Measurements from ENCODE around the gene ARHGAP28. TPM values are rescaled to one million over a fixed set of nuclear protein-coding genes. Genes with fewer than 3 reads are reported as not detected.

The ARHGAP28 gene
- total RNA-seq, 1 experiment from 2014 or later = not detected

- no peaks in the 10 kb centered on the region for H3K27me3 ChIP-seq (replicated peaks; ENCODE audit: insufficient read depth, low read depth, low read length, poor library complexity)
- no peak overlapping the region for H3K27ac ChIP-seq (ENCODE audit: low read depth, low read length, poor library complexity, severe bottlenecking)
- CTCF ChIA-PET = no interaction called here
- no TSS peak for BruUV-seq (replicated peaks)
- no peak for DNase-seq (ENCODE audit: low spot score)
- intact Hi-C loops (cut with micrococcal nuclease; ENCODE audit: unreplicated experiment) = no loop called here
- H3K4me1 ChIP-seq (ENCODE audit: insufficient read depth, low read length, poor library complexity, severe bottlenecking) = no peaks in the 10 kb centered on the region
- POLR2A ChIA-PET (ENCODE audit: low non-redundant PET) = no interaction called here
- no peaks in the 10 kb centered on the region for H3K36me3 ChIP-seq (ENCODE audit: insufficient read depth, low read length, poor library complexity, severe bottlenecking)
- no peak for TF ChIP-seq EZH2 (IDR thresholded peaks at IDR 0.05; ENCODE audit: borderline replicate concordance, low read depth, low read length, poor library complexity, severe bottlenecking)
- no peak overlapping the region for H3K4me3 ChIP-seq (ENCODE audit: low read depth, low read length, poor library complexity, severe bottlenecking)
- no peaks in the 10 kb centered on the region for H3K9me3 ChIP-seq (ENCODE audit: low read depth, low read length, poor library complexity, severe bottlenecking)
These were observed 146.2 kb downstream of the ARHGAP28 start for GRCh38 chr18:6875749-6876148.

DNA sequence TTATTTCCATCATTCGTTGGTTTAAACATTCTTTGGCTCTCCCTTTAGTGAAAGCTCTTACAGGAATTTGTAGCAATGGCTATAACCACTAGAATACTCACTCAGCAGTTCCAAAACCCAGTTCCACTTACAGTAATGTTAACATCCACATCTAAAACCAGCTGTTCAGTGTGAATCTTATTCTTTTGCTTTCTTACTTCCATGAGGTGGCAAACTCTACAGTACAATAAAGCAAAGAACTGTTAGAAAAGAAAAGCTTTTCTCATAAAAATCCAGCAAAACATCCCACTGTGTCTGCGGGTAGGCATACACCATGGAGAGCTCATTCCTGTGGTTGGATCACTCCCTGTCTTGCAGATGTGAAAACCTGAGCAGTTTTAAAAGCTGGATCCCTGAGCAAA is 147.1 kb downstream of the ARHGAP28 start:
- intact Hi-C loops (cut with micrococcal nuclease; ENCODE audit: unreplicated experiment) = no loop called here
- no peaks in the 10 kb centered on the region for H3K36me3 ChIP-seq (ENCODE audit: insufficient read depth, low read length, poor library complexity, severe bottlenecking)
- ChIA-PET CTCF (no interaction called here), POLR2A (ENCODE audit: low non-redundant PET) (no interaction called here)
- TF ChIP-seq, protein P1, sequence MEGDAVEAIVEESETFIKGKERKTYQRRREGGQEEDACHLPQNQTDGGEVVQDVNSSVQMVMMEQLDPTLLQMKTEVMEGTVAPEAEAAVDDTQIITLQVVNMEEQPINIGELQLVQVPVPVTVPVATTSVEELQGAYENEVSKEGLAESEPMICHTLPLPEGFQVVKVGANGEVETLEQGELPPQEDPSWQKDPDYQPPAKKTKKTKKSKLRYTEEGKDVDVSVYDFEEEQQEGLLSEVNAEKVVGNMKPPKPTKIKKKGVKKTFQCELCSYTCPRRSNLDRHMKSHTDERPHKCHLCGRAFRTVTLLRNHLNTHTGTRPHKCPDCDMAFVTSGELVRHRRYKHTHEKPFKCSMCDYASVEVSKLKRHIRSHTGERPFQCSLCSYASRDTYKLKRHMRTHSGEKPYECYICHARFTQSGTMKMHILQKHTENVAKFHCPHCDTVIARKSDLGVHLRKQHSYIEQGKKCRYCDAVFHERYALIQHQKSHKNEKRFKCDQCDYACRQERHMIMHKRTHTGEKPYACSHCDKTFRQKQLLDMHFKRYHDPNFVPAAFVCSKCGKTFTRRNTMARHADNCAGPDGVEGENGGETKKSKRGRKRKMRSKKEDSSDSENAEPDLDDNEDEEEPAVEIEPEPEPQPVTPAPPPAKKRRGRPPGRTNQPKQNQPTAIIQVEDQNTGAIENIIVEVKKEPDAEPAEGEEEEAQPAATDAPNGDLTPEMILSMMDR (conservative IDR thresholded peaks at IDR 0.05; ENCODE audit: low read depth, low read length) = no peak
- TF ChIP-seq EZH2 (IDR thresholded peaks at IDR 0.05; ENCODE audit: borderline replicate concordance, low read depth, low read length, poor library complexity, severe bottlenecking) = no peak
- no peak overlapping the region for H3K27ac ChIP-seq (ENCODE audit: low read depth, low read length, poor library complexity, severe bottlenecking)
- BruUV-seq (replicated peaks) = no TSS peak
- no peaks in the 10 kb centered on the region for H3K27me3 ChIP-seq (replicated peaks; ENCODE audit: insufficient read depth, low read depth, low read length, poor library complexity)
- DNase-seq (ENCODE audit: low spot score) = no peak
- no peaks in the 10 kb centered on the region for H3K9me3 ChIP-seq (ENCODE audit: low read depth, low read length, poor library complexity, severe bottlenecking)
- H3K4me1 ChIP-seq (ENCODE audit: insufficient read depth, low read length, poor library complexity, severe bottlenecking) = no peaks in the 10 kb centered on the region
- no peak overlapping the region for H3K4me3 ChIP-seq (ENCODE audit: low read depth, low read length, poor library complexity, severe bottlenecking)

- Histone ChIP-seq H3K27me3 (replicated peaks; ENCODE audit: insufficient read depth, low read depth, low read length, poor library complexity) (no peaks in the 10 kb centered on the region), H3K9me3 (ENCODE audit: low read depth, low read length, poor library complexity, severe bottlenecking) (no peaks in the 10 kb centered on the region), H3K4me1 (ENCODE audit: insufficient read depth, low read length, poor library complexity, severe bottlenecking) (no peaks in the 10 kb centered on the region), H3K27ac (ENCODE audit: low read depth, low read length, poor library complexity, severe bottlenecking) (no peak overlapping the region), H3K4me3 (ENCODE audit: low read depth, low read length, poor library complexity, severe bottlenecking) (no peak overlapping the region), H3K36me3 (ENCODE audit: insufficient read depth, low read length, poor library complexity, severe bottlenecking) (no peaks in the 10 kb centered on the region)
- no peak for TF ChIP-seq EZH2 (IDR thresholded peaks at IDR 0.05; ENCODE audit: borderline replicate concordance, low read depth, low read length, poor library complexity, severe bottlenecking)
- TF ChIP-seq, protein P1 (conservative IDR thresholded peaks at IDR 0.05; ENCODE audit: low read depth, low read length) = no peak
- DNase-seq (ENCODE audit: low spot score) = no peak
- POLR2A ChIA-PET (ENCODE audit: low non-redundant PET) = no interaction called here
- intact Hi-C loops (cut with micrococcal nuclease; ENCODE audit: unreplicated experiment) = no loop called here
- CTCF ChIA-PET = no interaction called here
- no TSS peak for BruUV-seq (replicated peaks)
These were observed 147.8 kb downstream of the ARHGAP28 start for GRCh38 chr18:6877288-6877687.

- no peaks in the 10 kb centered on the region for H3K4me1 ChIP-seq (ENCODE audit: insufficient read depth, low read length, poor library complexity, severe bottlenecking)
- no peaks in the 10 kb centered on the region for H3K27me3 ChIP-seq (replicated peaks; ENCODE audit: insufficient read depth, low read depth, low read length, poor library complexity)
- TF ChIP-seq EZH2 (IDR thresholded peaks at IDR 0.05; ENCODE audit: borderline replicate concordance, low read depth, low read length, poor library complexity, severe bottlenecking) = no peak
- TF ChIP-seq, protein P1 (conservative IDR thresholded peaks at IDR 0.05; ENCODE audit: low read depth, low read length) = no peak
- CTCF ChIA-PET = no interaction called here
- no peaks in the 10 kb centered on the region for H3K9me3 ChIP-seq (ENCODE audit: low read depth, low read length, poor library complexity, severe bottlenecking)
- intact Hi-C loops (cut with micrococcal nuclease; ENCODE audit: unreplicated experiment) = no loop called here
- POLR2A ChIA-PET (ENCODE audit: low non-redundant PET) = no interaction called here
- H3K4me3 ChIP-seq (ENCODE audit: low read depth, low read length, poor library complexity, severe bottlenecking) = no peak overlapping the region
- BruUV-seq (replicated peaks) = no TSS peak
- no peak for DNase-seq (ENCODE audit: low spot score)
- no peaks in the 10 kb centered on the region for H3K36me3 ChIP-seq (ENCODE audit: insufficient read depth, low read length, poor library complexity, severe bottlenecking)
- no peak overlapping the region for H3K27ac ChIP-seq (ENCODE audit: low read depth, low read length, poor library complexity, severe bottlenecking)
These were observed 149.2 kb downstream of the ARHGAP28 start for GRCh38 chr18:6878556-6879297.

Data from A673 (cell line).